ENCODE measurements around the gene NHS. TPM values are rescaled to one million over a fixed set of nuclear protein-coding genes. Genes with fewer than 3 reads are reported as not detected.

The NHS gene
- total RNA-seq, 1 donor from 2014 or later, result 11.4 TPM

- DNase-seq (ENCODE audit: low spot score), result no peak
Observed at GRCh38 chrX:17405225-17405969, 30.4 kb downstream of the NHS start.

- DNase-seq (ENCODE audit: low spot score), result no peak
Observed at GRCh38 chrX:17409566-17410290, 34.7 kb downstream of the NHS start.

- no peak for DNase-seq (ENCODE audit: low spot score)
Observed at GRCh38 chrX:17410651-17411050, 35.7 kb downstream of the NHS start.

- DNase-seq (ENCODE audit: low spot score), result no peak
Observed at GRCh38 chrX:17411205-17411604, 36.2 kb downstream of the NHS start.

- no peak for DNase-seq (ENCODE audit: low spot score)
Observed at GRCh38 chrX:17412692-17413091, 37.7 kb downstream of the NHS start.

GRCh38 chrX:17413228-17413627, 38.2 kb downstream of the NHS start:
- DNase-seq (ENCODE audit: low spot score), result no peak

- DNase-seq (ENCODE audit: low spot score), result no peak
Observed at GRCh38 chrX:17414027-17414658, 39.1 kb downstream of the NHS start.

- DNase-seq (ENCODE audit: low spot score), result no peak
Observed at GRCh38 chrX:17414839-17415238, 39.8 kb downstream of the NHS start.

- no peak for DNase-seq (ENCODE audit: low spot score)
Observed at GRCh38 chrX:17415242-17415810, 40.3 kb downstream of the NHS start.

GRCh38 chrX:17417372-17417771, 42.4 kb downstream of the NHS start:
- DNase-seq (ENCODE audit: low spot score), result no peak

GRCh38 chrX:17425136-17425535, 50.1 kb downstream of the NHS start:
- no peak for DNase-seq (ENCODE audit: low spot score)

GRCh38 chrX:17425551-17425950, 50.6 kb downstream of the NHS start:
- DNase-seq (ENCODE audit: low spot score), result no peak

- DNase-seq (ENCODE audit: low spot score), result no peak
Observed at GRCh38 chrX:17431171-17431570, 56.2 kb downstream of the NHS start.

GRCh38 chrX:17432158-17432557, 57.2 kb downstream of the NHS start:
- no peak for DNase-seq (ENCODE audit: low spot score)

GRCh38 chrX:17433965-17434364, 59.0 kb downstream of the NHS start:
- no peak for DNase-seq (ENCODE audit: low spot score)

GRCh38 chrX:17435476-17435875, 60.5 kb downstream of the NHS start:
- DNase-seq (ENCODE audit: low spot score), result no peak

GRCh38 chrX:17438221-17438620, 63.2 kb downstream of the NHS start:
- no peak for DNase-seq (ENCODE audit: low spot score)

GRCh38 chrX:17440258-17440657, 65.3 kb downstream of the NHS start:
- no peak for DNase-seq (ENCODE audit: low spot score)

GRCh38 chrX:17440836-17441235, 65.8 kb downstream of the NHS start:
- no peak for DNase-seq (ENCODE audit: low spot score)

- DNase-seq (ENCODE audit: low spot score), result no peak
Observed at GRCh38 chrX:17441965-17442364, 67.0 kb downstream of the NHS start.

- no peak for DNase-seq (ENCODE audit: low spot score)
Observed at GRCh38 chrX:17442898-17443297, 67.9 kb downstream of the NHS start.

GRCh38 chrX:17443556-17443955, 68.6 kb downstream of the NHS start:
- no peak for DNase-seq (ENCODE audit: low spot score)

Data from mesenteric fat pad (tissue), 1 donor.